Upper lobe of left lung (tissue), 4 donors: ENCODE data around the gene ANKMY2.

Source experiments
- CTCF ChIP-seq, 6 experiments: fragments of 450-650 bp in 4 of 6; fragments of 200-600 bp in 2 of 6; sonication (generic) in 2 of 6; IDR thresholded peaks; one replicate each; pipeline ENCODE4 v1.5.1; 2016 to 2019; ENCODE audit warnings: antibody characterized with exemption in 6 of 6
- POLR2AphosphoS5 ChIP-seq, 2 donors: sonication (generic); formaldehyde crosslinking; IDR thresholded peaks; one replicate each; pipeline ENCODE4 v1.5.1; 2017; ENCODE audit warnings: antibody characterized with exemption in 2 of 2

DNA sequence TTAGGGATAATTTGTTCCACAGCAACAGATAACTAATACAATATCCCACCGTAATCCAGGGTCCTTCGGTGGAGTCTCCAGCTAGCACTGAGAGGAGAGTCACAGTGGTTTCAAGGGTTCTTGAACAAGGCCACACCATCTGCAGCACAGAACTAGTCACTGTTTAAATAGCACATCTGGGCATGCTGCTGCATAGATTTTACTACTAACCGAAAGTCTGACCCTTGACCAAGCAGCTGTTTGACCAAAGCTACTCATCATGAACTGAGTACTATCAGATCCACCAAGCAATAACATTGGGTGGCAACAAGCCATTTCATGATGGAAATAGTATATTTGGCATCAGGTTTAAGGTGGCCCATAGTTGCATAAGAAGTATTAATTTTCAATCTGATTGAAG lies 53.2 kb downstream of the ANKMY2 start:
- TF ChIP-seq CTCF (IDR thresholded peaks at IDR 0.05) (no peak), POLR2AphosphoS5 (IDR thresholded peaks at IDR 0.05) (no peak)
